HepG2 (cell line): ENCODE measurements around the gene PTPRU. TPM values are rescaled to one million over a fixed set of nuclear protein-coding genes. Genes with fewer than 3 reads are reported as not detected.

Experiments
- CHD2 ChIP-seq: IDR thresholded peaks from 2 replicates; pipeline ENCODE4 v1.6.1; 2011; ENCODE audit warnings: low read depth, low read length, improper control_type of control experiment
- EEA1 ChIP-seq: sonication (generic); formaldehyde crosslinking; IDR thresholded peaks from 2 replicates; pipeline ENCODE4 v1.5.1; 2020; ENCODE audit warnings: mild to moderate bottlenecking, missing genetic modification reagents, borderline replicate concordance
- FOXC1 ChIP-seq: sonication (generic); formaldehyde crosslinking; IDR thresholded peaks from 2 replicates; pipeline ENCODE4 v1.8.0; 2022; ENCODE audit warnings: mild to moderate bottlenecking, missing genetic modification reagents, borderline replicate concordance
- IRX3 ChIP-seq: sonication (generic); formaldehyde crosslinking; IDR thresholded peaks from 2 replicates; pipeline ENCODE4 v1.8.1; 2023; ENCODE audit warnings: mild to moderate bottlenecking, low read depth, missing genetic modification reagents, borderline replicate concordance
- MATR3 ChIP-seq: sonication (generic); formaldehyde crosslinking; IDR thresholded peaks from 2 replicates; pipeline ENCODE4 v1.4.0; 2020; ENCODE audit warnings: missing genetic modification reagents
- PCBP2 ChIP-seq: fragments of 200-400 bp; formaldehyde crosslinking; optimal IDR thresholded peaks from 2 replicates; pipeline ENCODE3; 2018; ENCODE audit warnings: low read length, low read depth; ENCODE audit not compliant: poor library complexity, severe bottlenecking
- PRPF4 ChIP-seq: fragments of 200-400 bp; formaldehyde crosslinking; IDR thresholded peaks from 2 replicates; pipeline ENCODE4 v1.6.1; 2016; ENCODE audit warnings: low read length, low read depth; ENCODE audit not compliant: poor library complexity, severe bottlenecking
- RBAK ChIP-seq: sonication (generic); formaldehyde crosslinking; IDR thresholded peaks from 2 replicates; pipeline ENCODE4 v1.5.1; 2020; ENCODE audit warnings: mild to moderate bottlenecking, missing genetic modification reagents
- SP140L ChIP-seq: sonication (generic); formaldehyde crosslinking; IDR thresholded peaks from 2 replicates; pipeline ENCODE4 v1.4.0; 2020; ENCODE audit warnings: missing genetic modification reagents, borderline replicate concordance
- ZNF256 ChIP-seq: sonication (generic); formaldehyde crosslinking; conservative IDR thresholded peaks from 2 replicates; pipeline ENCODE4 v1.4.0; 2020; ENCODE audit warnings: missing genetic modification reagents
- ZNF33B ChIP-seq: sonication (generic); formaldehyde crosslinking; IDR thresholded peaks from 2 replicates; pipeline ENCODE4 v1.5.1; 2020; ENCODE audit warnings: mild to moderate bottlenecking, missing genetic modification reagents
- ZNF672 ChIP-seq: sonication (generic); formaldehyde crosslinking; IDR thresholded peaks from 2 replicates; pipeline ENCODE4 v1.8.1; 2022; ENCODE audit warnings: missing genetic modification reagents
- ZNF746 ChIP-seq: sonication (generic); formaldehyde crosslinking; IDR thresholded peaks from 2 replicates; pipeline ENCODE4 v1.8.0; 2022; ENCODE audit warnings: mild to moderate bottlenecking, missing genetic modification reagents
- ZNF891 ChIP-seq: sonication (generic); formaldehyde crosslinking; IDR thresholded peaks from 2 replicates; pipeline ENCODE4 v1.5.0; 2020; ENCODE audit warnings: mild to moderate bottlenecking, missing genetic modification reagents
- polyA plus RNA-seq, 8 experiments: library from polyadenylated mRNA; depleted of rRNA in 3 of 8; stranded (reverse) in 7 of 8; unstranded in 1 of 8; fragments of >200 nt; fragmentation: Illumina TruSeq in 4 of 8; extraction: Trizol in 4 of 8; gene quantifications; 2 replicates each; pipeline versions ENCODE4 v1.2.1 to v1.2.3, GENCODE V29; 2011 to 2016; ENCODE audit warnings: low read depth in 4 of 8, missing spikeins in 1 of 8, mixed read lengths in 1 of 8; ENCODE audit not compliant: insufficient read depth in 1 of 8
- total RNA-seq, 5 experiments: library from RNA; depleted of rRNA; stranded (reverse); fragments of >200 nt; fragmentation: Illumina TruSeq; extraction: Trizol; gene quantifications; 2 replicates each; pipeline ENCODE4 v1.2.3, GENCODE V29; 2016; ENCODE audit warnings: low read depth in 1 of 5
- TF ChIP-seq, protein P1 (sequence below): sonication (generic); formaldehyde crosslinking; IDR thresholded peaks from 2 replicates; pipeline ENCODE4 v1.4.0; 2020; ENCODE audit warnings: missing genetic modification reagents
- TF ChIP-seq, protein P2 (sequence below): sonication (generic); formaldehyde crosslinking; IDR thresholded peaks from 2 replicates; pipeline ENCODE4 v1.4.0; 2020; ENCODE audit warnings: missing genetic modification reagents
- TF ChIP-seq, protein P3 (sequence below): sonication (generic); formaldehyde crosslinking; IDR thresholded peaks from 2 replicates; pipeline ENCODE4 v1.5.0; 2020; ENCODE audit warnings: mild to moderate bottlenecking, low read depth, missing genetic modification reagents, borderline replicate concordance
- TF ChIP-seq, protein P4 (sequence below): sonication (generic); formaldehyde crosslinking; IDR thresholded peaks from 2 replicates; pipeline ENCODE4 v1.5.0; 2020; ENCODE audit warnings: mild to moderate bottlenecking, missing genetic modification reagents
- TF ChIP-seq, protein P5 (sequence below): sonication (generic); formaldehyde crosslinking; IDR thresholded peaks from 2 replicates; pipeline ENCODE4 v1.4.0; 2020; ENCODE audit warnings: low read depth, mild to moderate bottlenecking, missing genetic modification reagents
- TF ChIP-seq, protein P6 (sequence below): sonication (generic); formaldehyde crosslinking; IDR thresholded peaks from 2 replicates; pipeline ENCODE4 v1.5.0; 2020; ENCODE audit warnings: missing genetic modification reagents, mild to moderate bottlenecking, borderline replicate concordance

Gene PTPRU
- total and polyA plus RNA-seq, 2 of the 13 experiments (the other 11 are each of a cell fraction or from before 2014, with no cell fraction given): 21.6 to 22.3 TPM

DNA sequence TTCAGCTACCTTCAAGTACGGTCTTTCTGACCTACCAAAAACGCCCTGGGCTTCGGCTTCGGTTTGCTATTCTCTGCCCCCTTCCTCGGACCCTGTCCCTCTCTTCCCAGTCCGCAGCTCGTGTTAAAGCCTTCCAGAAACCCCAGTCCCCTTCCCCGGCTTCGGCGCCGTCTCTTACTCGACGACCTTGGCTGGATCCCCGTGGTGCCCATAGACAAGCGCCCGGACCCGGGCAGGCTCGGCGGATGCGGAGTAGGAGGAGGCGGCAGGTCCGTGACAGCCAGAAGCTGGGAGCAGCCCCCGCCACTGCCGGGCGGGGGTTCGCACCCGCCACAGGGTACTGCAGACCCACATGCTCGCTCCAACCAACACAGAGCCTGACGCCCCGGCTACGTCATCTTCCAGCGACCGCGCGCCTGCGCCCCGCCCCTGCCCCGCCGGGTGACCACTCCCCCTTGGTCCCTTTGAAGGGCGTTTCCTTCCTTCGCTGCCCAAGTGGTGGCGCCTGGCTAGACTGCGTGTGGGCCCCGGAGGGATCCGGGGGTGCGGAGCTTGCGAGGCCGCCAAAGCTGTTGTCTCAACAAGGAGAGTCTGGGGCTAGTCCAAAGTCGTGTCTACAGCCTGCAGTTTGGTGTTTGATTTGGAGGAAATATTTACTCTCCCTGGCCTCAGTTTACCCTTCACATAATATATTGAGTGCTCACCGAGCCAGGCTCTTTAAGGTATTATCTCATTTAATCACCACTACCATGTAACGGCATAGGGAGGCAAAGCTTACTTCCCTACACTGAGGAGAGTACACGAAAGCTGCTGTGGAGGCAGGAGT lies 5.6 kb upstream of the PTPRU start, which contains the start of gene MECR (continued):
- TF ChIP-seq, protein P1, sequence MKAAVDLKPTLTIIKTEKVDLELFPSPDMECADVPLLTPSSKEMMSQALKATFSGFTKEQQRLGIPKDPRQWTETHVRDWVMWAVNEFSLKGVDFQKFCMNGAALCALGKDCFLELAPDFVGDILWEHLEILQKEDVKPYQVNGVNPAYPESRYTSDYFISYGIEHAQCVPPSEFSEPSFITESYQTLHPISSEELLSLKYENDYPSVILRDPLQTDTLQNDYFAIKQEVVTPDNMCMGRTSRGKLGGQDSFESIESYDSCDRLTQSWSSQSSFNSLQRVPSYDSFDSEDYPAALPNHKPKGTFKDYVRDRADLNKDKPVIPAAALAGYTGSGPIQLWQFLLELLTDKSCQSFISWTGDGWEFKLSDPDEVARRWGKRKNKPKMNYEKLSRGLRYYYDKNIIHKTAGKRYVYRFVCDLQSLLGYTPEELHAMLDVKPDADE (CRISPR knock-in tag): no peak
- TF ChIP-seq ZNF33B: peak; percentile 70; the same call in 1 of the 2 replicates
- TF ChIP-seq, protein P2, sequence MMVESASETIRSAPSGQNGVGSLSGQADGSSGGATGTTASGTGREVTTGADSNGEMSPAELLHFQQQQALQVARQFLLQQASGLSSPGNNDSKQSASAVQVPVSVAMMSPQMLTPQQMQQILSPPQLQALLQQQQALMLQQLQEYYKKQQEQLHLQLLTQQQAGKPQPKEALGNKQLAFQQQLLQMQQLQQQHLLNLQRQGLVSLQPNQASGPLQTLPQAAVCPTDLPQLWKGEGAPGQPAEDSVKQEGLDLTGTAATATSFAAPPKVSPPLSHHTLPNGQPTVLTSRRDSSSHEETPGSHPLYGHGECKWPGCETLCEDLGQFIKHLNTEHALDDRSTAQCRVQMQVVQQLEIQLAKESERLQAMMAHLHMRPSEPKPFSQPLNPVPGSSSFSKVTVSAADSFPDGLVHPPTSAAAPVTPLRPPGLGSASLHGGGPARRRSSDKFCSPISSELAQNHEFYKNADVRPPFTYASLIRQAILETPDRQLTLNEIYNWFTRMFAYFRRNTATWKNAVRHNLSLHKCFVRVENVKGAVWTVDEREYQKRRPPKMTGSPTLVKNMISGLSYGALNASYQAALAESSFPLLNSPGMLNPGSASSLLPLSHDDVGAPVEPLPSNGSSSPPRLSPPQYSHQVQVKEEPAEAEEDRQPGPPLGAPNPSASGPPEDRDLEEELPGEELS (CRISPR knock-in tag): no peak; the same call in 1 of the 2 replicates
- no peak for TF ChIP-seq EEA1 (CRISPR knock-in tag)
- TF ChIP-seq, protein P3, sequence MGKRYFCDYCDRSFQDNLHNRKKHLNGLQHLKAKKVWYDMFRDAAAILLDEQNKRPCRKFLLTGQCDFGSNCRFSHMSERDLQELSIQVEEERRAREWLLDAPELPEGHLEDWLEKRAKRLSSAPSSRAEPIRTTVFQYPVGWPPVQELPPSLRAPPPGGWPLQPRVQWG: no peak
- TF ChIP-seq ZNF672: no peak
- TF ChIP-seq ZNF891 (CRISPR knock-in tag): peak; percentile 25; the same call in 1 of the 2 replicates
- TF ChIP-seq, protein P4, sequence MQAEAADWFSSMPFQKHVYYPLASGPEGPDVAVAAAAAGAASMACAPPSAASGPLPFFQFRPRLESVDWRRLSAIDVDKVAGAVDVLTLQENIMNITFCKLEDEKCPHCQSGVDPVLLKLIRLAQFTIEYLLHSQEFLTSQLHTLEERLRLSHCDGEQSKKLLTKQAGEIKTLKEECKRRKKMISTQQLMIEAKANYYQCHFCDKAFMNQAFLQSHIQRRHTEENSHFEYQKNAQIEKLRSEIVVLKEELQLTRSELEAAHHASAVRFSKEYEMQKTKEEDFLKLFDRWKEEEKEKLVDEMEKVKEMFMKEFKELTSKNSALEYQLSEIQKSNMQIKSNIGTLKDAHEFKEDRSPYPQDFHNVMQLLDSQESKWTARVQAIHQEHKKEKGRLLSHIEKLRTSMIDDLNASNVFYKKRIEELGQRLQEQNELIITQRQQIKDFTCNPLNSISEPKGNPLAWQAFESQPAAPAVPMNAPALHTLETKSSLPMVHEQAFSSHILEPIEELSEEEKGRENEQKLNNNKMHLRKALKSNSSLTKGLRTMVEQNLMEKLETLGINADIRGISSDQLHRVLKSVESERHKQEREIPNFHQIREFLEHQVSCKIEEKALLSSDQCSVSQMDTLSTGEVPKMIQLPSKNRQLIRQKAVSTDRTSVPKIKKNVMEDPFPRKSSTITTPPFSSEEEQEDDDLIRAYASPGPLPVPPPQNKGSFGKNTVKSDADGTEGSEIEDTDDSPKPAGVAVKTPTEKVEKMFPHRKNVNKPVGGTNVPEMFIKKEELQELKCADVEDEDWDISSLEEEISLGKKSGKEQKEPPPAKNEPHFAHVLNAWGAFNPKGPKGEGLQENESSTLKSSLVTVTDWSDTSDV (CRISPR knock-in tag): no peak
- no peak for TF ChIP-seq FOXC1 (CRISPR knock-in tag)
- no peak for TF ChIP-seq SP140L (CRISPR knock-in tag)
- no peak for TF ChIP-seq PRPF4
- TF ChIP-seq ZNF746 (CRISPR knock-in tag): no peak
- TF ChIP-seq, protein P5, sequence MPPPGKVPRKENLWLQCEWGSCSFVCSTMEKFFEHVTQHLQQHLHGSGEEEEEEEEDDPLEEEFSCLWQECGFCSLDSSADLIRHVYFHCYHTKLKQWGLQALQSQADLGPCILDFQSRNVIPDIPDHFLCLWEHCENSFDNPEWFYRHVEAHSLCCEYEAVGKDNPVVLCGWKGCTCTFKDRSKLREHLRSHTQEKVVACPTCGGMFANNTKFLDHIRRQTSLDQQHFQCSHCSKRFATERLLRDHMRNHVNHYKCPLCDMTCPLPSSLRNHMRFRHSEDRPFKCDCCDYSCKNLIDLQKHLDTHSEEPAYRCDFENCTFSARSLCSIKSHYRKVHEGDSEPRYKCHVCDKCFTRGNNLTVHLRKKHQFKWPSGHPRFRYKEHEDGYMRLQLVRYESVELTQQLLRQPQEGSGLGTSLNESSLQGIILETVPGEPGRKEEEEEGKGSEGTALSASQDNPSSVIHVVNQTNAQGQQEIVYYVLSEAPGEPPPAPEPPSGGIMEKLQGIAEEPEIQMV: no peak
- TF ChIP-seq PCBP2: no peak
- TF ChIP-seq ZNF256 (CRISPR knock-in tag): no peak
- TF ChIP-seq CHD2: no peak
- TF ChIP-seq MATR3 (CRISPR knock-in tag): no peak
- TF ChIP-seq IRX3 (CRISPR knock-in tag): no peak; the same call in 1 of the 2 replicates
- TF ChIP-seq, protein P6, sequence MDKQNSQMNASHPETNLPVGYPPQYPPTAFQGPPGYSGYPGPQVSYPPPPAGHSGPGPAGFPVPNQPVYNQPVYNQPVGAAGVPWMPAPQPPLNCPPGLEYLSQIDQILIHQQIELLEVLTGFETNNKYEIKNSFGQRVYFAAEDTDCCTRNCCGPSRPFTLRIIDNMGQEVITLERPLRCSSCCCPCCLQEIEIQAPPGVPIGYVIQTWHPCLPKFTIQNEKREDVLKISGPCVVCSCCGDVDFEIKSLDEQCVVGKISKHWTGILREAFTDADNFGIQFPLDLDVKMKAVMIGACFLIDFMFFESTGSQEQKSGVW: no peak
- 0 out of 2 replicates have a peak, but pooled peaks have one; percentile 16 for TF ChIP-seq RBAK
